ENCODE measurements around the gene ZFAND6. TPM values are rescaled to one million over a fixed set of nuclear protein-coding genes. Genes with fewer than 3 reads are reported as not detected.
"Not testable (repeated sequence)": the region's sequence is repeated elsewhere in the genome, so short reads cannot be mapped to it uniquely, and the experiment has no call there.

Gene ZFAND6
- total and polyA plus RNA-seq, 4 experiments from 2014 or later = 58.3 to 139 (median 82.5) TPM

- H3K27ac ChIP-seq (ENCODE audit: low read depth, low read length) = no peak overlapping the region
- intact Hi-C loops (cut with micrococcal nuclease) = no loop called here
- H3K4me3 ChIP-seq (ENCODE audit: low read length in 2 of 2) = no peak overlapping the region
- no peaks in the 10 kb centered on the region for H3K9me3 ChIP-seq (ENCODE audit: control insufficient read depth in 1 of 2, low read length in 2 of 2)
- ChIA-PET POLR2A (ENCODE audit: partially characterized antibody) (interaction anchor here (0.8 kb wide), 1 partner anchor 129 kb away, joined by 3 read pairs; no protein-coding TSS in a partner anchor), CTCF (ENCODE audit: partially characterized antibody) (interaction anchor here (0.9 kb wide), 1 partner anchor 40 kb away, joined by 3 read pairs; no protein-coding TSS in a partner anchor)
- H3K27ac Mint-ChIP-seq = peak overlapping the region in 5 of 7 donors; percentile 7 to 86 (median 43)
- DNase-seq = no peak
- no peaks in the 10 kb centered on the region for H3K27me3 ChIP-seq (ENCODE audit: insufficient read depth, low read length)
- no peaks in the 10 kb centered on the region for H3K36me3 ChIP-seq (ENCODE audit: insufficient read depth, low read length)
- peak overlapping the region in 4 of 8 donors; percentile 0 to 30 (median 14) for H3K4me3 Mint-ChIP-seq
- peaks cover 0 to 5% (median 0%) of the 10 kb centered on the region in 8 donors for H3K9me3 Mint-ChIP-seq
- peaks cover 26% of the 10 kb centered on the region for H3K4me1 ChIP-seq (ENCODE audit: insufficient read depth, low read length)
- H3K36me3 Mint-ChIP-seq = no peaks in the 10 kb centered on the region
- H3K27me3 Mint-ChIP-seq = no peaks in the 10 kb centered on the region
- H3K4me1 Mint-ChIP-seq = peaks cover 22 to 32% (median 27%) of the 10 kb centered on the region in 4 donors
These were observed 27.6 kb upstream of the ZFAND6 start for GRCh38 chr15:80031841-80032240.

- DNase-seq = no peak
- Mint-ChIP-seq H3K27ac (peak overlapping the region in 1 of 7 donors; percentile 49), H3K27me3 (no peaks in the 10 kb centered on the region), H3K4me1 (peaks cover 20 to 29% (median 24%) of the 10 kb centered on the region in 4 donors), H3K9me3 (peaks cover 0 to 5% (median 0%) of the 10 kb centered on the region in 8 donors), H3K4me3 (no peak overlapping the region), H3K36me3 (no peaks in the 10 kb centered on the region)
- H3K27me3 ChIP-seq (ENCODE audit: insufficient read depth, low read length) = no peaks in the 10 kb centered on the region
- intact Hi-C loops (cut with micrococcal nuclease) = no loop called here
- POLR2A ChIA-PET (ENCODE audit: partially characterized antibody) = interaction anchor here (1.7 kb wide), 1 partner anchor 25 kb away, joined by 6 read pairs; the partner anchor contains the start of gene ZFAND6
- no peak overlapping the region for H3K27ac ChIP-seq (ENCODE audit: low read depth, low read length)
- peaks cover 24% of the 10 kb centered on the region for H3K4me1 ChIP-seq (ENCODE audit: insufficient read depth, low read length)
- H3K4me3 ChIP-seq (ENCODE audit: low read length in 2 of 2) = no peak overlapping the region
- no peaks in the 10 kb centered on the region for H3K9me3 ChIP-seq (ENCODE audit: control insufficient read depth in 1 of 2, low read length in 2 of 2)
- no peaks in the 10 kb centered on the region for H3K36me3 ChIP-seq (ENCODE audit: insufficient read depth, low read length)
- CTCF ChIA-PET (ENCODE audit: partially characterized antibody) = interaction anchor here (1.5 kb wide), 1 partner anchor 181 kb away, joined by 3 read pairs; no protein-coding TSS in a partner anchor
These were observed 24.8 kb upstream of the ZFAND6 start for GRCh38 chr15:80034629-80035028.

GRCh38 chr15:80036071-80036470, 23.4 kb upstream of the ZFAND6 start:
- no peak for DNase-seq
- peaks cover 0 to 2% (median 0%) of the 10 kb centered on the region in 8 donors for H3K9me3 Mint-ChIP-seq
- intact Hi-C loops (cut with micrococcal nuclease) = no loop called here

GRCh38 chr15:80041494-80042253, 17.8 kb upstream of the ZFAND6 start:
- POLR2A ChIA-PET (ENCODE audit: partially characterized antibody) = no interaction called here
- Mint-ChIP-seq H3K4me3 (no peak overlapping the region), H3K36me3 (no peaks in the 10 kb centered on the region), H3K27me3 (no peaks in the 10 kb centered on the region), H3K9me3 (no peaks in the 10 kb centered on the region), H3K27ac (no peak overlapping the region), H3K4me1 (no peaks in the 10 kb centered on the region)
- Histone ChIP-seq H3K4me1 (ENCODE audit: insufficient read depth, low read length) (no peaks in the 10 kb centered on the region), H3K9me3 (ENCODE audit: control insufficient read depth in 1 of 2, low read length in 2 of 2) (no peaks in the 10 kb centered on the region), H3K27me3 (ENCODE audit: insufficient read depth, low read length) (no peaks in the 10 kb centered on the region), H3K36me3 (ENCODE audit: insufficient read depth, low read length) (no peaks in the 10 kb centered on the region), H3K27ac (ENCODE audit: low read depth, low read length) (no peak overlapping the region), H3K4me3 (ENCODE audit: low read length in 2 of 2) (no peak overlapping the region)
- no peak for DNase-seq
- intact Hi-C loops (cut with micrococcal nuclease) = no loop called here
- CTCF ChIA-PET (ENCODE audit: partially characterized antibody) = no interaction called here

More at GRCh38 chr15:80036071-80036470, 23.4 kb upstream of the ZFAND6 start:
- Histone ChIP-seq H3K27me3 (ENCODE audit: insufficient read depth, low read length) (no peaks in the 10 kb centered on the region), H3K27ac (ENCODE audit: low read depth, low read length) (no peak overlapping the region), H3K9me3 (ENCODE audit: control insufficient read depth in 1 of 2, low read length in 2 of 2) (no peaks in the 10 kb centered on the region), H3K36me3 (ENCODE audit: insufficient read depth, low read length) (no peaks in the 10 kb centered on the region), H3K4me3 (ENCODE audit: low read length in 2 of 2) (no peak overlapping the region), H3K4me1 (ENCODE audit: insufficient read depth, low read length) (peaks cover 24% of the 10 kb centered on the region)
- H3K4me1 Mint-ChIP-seq = peaks cover 17 to 28% (median 24%) of the 10 kb centered on the region in 4 donors
- ChIA-PET CTCF (ENCODE audit: partially characterized antibody) (interaction anchor here (1.2 to 1.5 kb wide), 2 partner anchors 182 to 183 kb away, joined by 3 read pairs; no protein-coding TSS in a partner anchor), POLR2A (ENCODE audit: partially characterized antibody) (no interaction called here)
- H3K27ac Mint-ChIP-seq = no peak overlapping the region
- no peak overlapping the region for H3K4me3 Mint-ChIP-seq
- no peaks in the 10 kb centered on the region for H3K27me3 Mint-ChIP-seq
- no peaks in the 10 kb centered on the region for H3K36me3 Mint-ChIP-seq

GRCh38 chr15:80042568-80042967, 16.9 kb upstream of the ZFAND6 start:
- no peaks in the 10 kb centered on the region for H3K9me3 Mint-ChIP-seq
- POLR2A ChIA-PET (ENCODE audit: partially characterized antibody) = no interaction called here

GRCh38 chr15:80045219-80045618, 14.3 kb upstream of the ZFAND6 start:
- H3K27ac ChIP-seq (ENCODE audit: low read depth, low read length); H3K27me3 ChIP-seq (ENCODE audit: insufficient read depth, low read length); H3K4me1 Mint-ChIP-seq; H3K9me3 Mint-ChIP-seq; DNase-seq; H3K9me3 ChIP-seq (ENCODE audit: control insufficient read depth in 1 of 2, low read length in 2 of 2); H3K4me3 ChIP-seq (ENCODE audit: low read length in 2 of 2); H3K4me1 ChIP-seq (ENCODE audit: insufficient read depth, low read length); H3K27ac Mint-ChIP-seq; H3K4me3 Mint-ChIP-seq; CTCF ChIA-PET (ENCODE audit: partially characterized antibody); intact Hi-C loops (cut with micrococcal nuclease); H3K36me3 ChIP-seq (ENCODE audit: insufficient read depth, low read length); H3K36me3 Mint-ChIP-seq; POLR2A ChIA-PET (ENCODE audit: partially characterized antibody); H3K27me3 Mint-ChIP-seq: not testable (repeated sequence)

More at GRCh38 chr15:80042568-80042967, 16.9 kb upstream of the ZFAND6 start:
- intact Hi-C loops (cut with micrococcal nuclease) = no loop called here
- Mint-ChIP-seq H3K36me3 (no peaks in the 10 kb centered on the region), H3K4me1 (no peaks in the 10 kb centered on the region), H3K4me3 (no peak overlapping the region), H3K27me3 (peaks cover 0 to under 1% of the 10 kb centered on the region in 2 donors), H3K27ac (no peak overlapping the region)
- Histone ChIP-seq H3K36me3 (ENCODE audit: insufficient read depth, low read length) (no peaks in the 10 kb centered on the region), H3K9me3 (ENCODE audit: control insufficient read depth in 1 of 2, low read length in 2 of 2) (no peaks in the 10 kb centered on the region), H3K4me1 (ENCODE audit: insufficient read depth, low read length) (no peaks in the 10 kb centered on the region), H3K27me3 (ENCODE audit: insufficient read depth, low read length) (no peaks in the 10 kb centered on the region), H3K27ac (ENCODE audit: low read depth, low read length) (no peak overlapping the region), H3K4me3 (ENCODE audit: low read length in 2 of 2) (no peak overlapping the region)
- no peak for DNase-seq
- CTCF ChIA-PET (ENCODE audit: partially characterized antibody) = no interaction called here

DNA sequence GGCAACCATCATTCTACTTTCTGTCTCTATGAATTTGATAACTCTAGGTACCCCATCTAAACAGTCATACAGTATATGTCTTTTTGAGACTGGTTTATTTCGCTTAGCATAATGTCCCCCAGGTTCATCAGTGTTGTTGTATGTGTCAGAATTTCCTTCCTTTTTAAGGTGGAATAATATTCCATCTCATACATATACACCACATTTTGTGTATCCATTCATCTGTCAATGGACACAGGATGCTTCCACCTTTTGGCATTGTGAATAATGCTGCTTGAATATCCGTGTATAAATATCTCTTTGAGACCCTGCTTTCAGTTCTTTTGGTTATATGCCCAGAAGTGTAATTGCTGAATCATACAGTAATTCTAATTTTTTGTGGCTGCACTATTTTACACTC, 10.4 kb upstream of the ZFAND6 start:
- Histone ChIP-seq H3K27ac (ENCODE audit: low read depth, low read length) (no peak overlapping the region), H3K9me3 (ENCODE audit: control insufficient read depth in 1 of 2, low read length in 2 of 2) (no peaks in the 10 kb centered on the region), H3K27me3 (ENCODE audit: insufficient read depth, low read length) (no peaks in the 10 kb centered on the region), H3K36me3 (ENCODE audit: insufficient read depth, low read length) (no peaks in the 10 kb centered on the region), H3K4me3 (ENCODE audit: low read length in 2 of 2) (no peak overlapping the region), H3K4me1 (ENCODE audit: insufficient read depth, low read length) (no peaks in the 10 kb centered on the region)
- intact Hi-C loops (cut with micrococcal nuclease) = no loop called here
- CTCF ChIA-PET (ENCODE audit: partially characterized antibody) = interaction anchor here (0.7 kb wide), 1 partner anchor 14 kb away, joined by 3 read pairs; no protein-coding TSS in a partner anchor
- Mint-ChIP-seq H3K27ac (no peak overlapping the region), H3K4me1 (no peaks in the 10 kb centered on the region), H3K9me3 (no peaks in the 10 kb centered on the region), H3K36me3 (no peaks in the 10 kb centered on the region), H3K4me3 (no peak overlapping the region), H3K27me3 (peaks cover 0 to 3% of the 10 kb centered on the region in 2 donors)
- no peak for DNase-seq
- POLR2A ChIA-PET (ENCODE audit: partially characterized antibody) = interaction anchor here (1.5 kb wide), 1 partner anchor 10 kb away, joined by 3 read pairs; the partner anchor contains the start of gene ZFAND6

All from CD4-positive, alpha-beta memory T cell (primary cell).